GM19035 (cell line): ENCODE results near the gene BCO2.
A peak's percentile ranks its signal among the peaks of the same experiment; 100 is the strongest.
"Not testable (repeated sequence)": the region's sequence is repeated elsewhere in the genome, so short reads cannot be mapped to it uniquely, and the experiment has no call there.

Source experiments
- ATAC-seq: cut with Tn5 transposase; IDR thresholded peaks from one replicate; pipeline ENCODE4 v1.9.1; 2021; ENCODE audit not compliant: unreplicated experiment

The BCO2 gene

GRCh38 chr11:112174789-112175598 is at the start of gene BCO2:
Gene BCO2, plus strand, starts transcription at chr11:112175512. Its CDS starts 90 bp downstream, at chr11:112175602.
- peak; percentile 46 for ATAC-seq

GRCh38 chr11:112127056-112127455 is 48.3 kb upstream of the BCO2 start:
- no peak for ATAC-seq

GRCh38 chr11:112128483-112129121 is 46.7 kb upstream of the BCO2 start:
- no peak for ATAC-seq

GRCh38 chr11:112129656-112130055 is 45.7 kb upstream of the BCO2 start:
- no peak for ATAC-seq

- ATAC-seq = no peak
These were observed 42.6 kb upstream of the BCO2 start for GRCh38 chr11:112132737-112133136.

GRCh38 chr11:112134473-112134872 is 40.8 kb upstream of the BCO2 start:
- ATAC-seq = no peak

GRCh38 chr11:112143597-112143996 is 31.7 kb upstream of the BCO2 start:
- no peak for ATAC-seq

- ATAC-seq = no peak
These were observed 24.8 kb upstream of the BCO2 start for GRCh38 chr11:112150517-112150916.

GRCh38 chr11:112156153-112156955 is 19.0 kb upstream of the BCO2 start:
- ATAC-seq = no peak

GRCh38 chr11:112156956-112157766 is 18.2 kb upstream of the BCO2 start:
- ATAC-seq = no peak

- no peak for ATAC-seq
These were observed 15.9 kb upstream of the BCO2 start for GRCh38 chr11:112159098-112160065.

- ATAC-seq = no peak
These were observed 15.0 kb upstream of the BCO2 start for GRCh38 chr11:112160091-112160848.

- ATAC-seq = no peak
These were observed 14.3 kb upstream of the BCO2 start for GRCh38 chr11:112161012-112161411.

- not testable (repeated sequence) for ATAC-seq
These were observed 13.1 kb upstream of the BCO2 start for GRCh38 chr11:112162200-112162599.

GRCh38 chr11:112162761-112163546 is 12.4 kb upstream of the BCO2 start:
- ATAC-seq = no peak

GRCh38 chr11:112163875-112164685 is 11.2 kb upstream of the BCO2 start, which contains the start of gene IL18:
Gene IL18, minus strand, starts transcription at chr11:112164094. Its CDS starts 9,041 bp downstream, at chr11:112155053.
- no peak for ATAC-seq

GRCh38 chr11:112165049-112165448 is 10.3 kb upstream of the BCO2 start:
- no peak for ATAC-seq
